HG03095 (cell line): ENCODE measurements around the gene COMMD4.
A peak's percentile ranks its signal among the peaks of the same experiment; 100 is the strongest.

Source experiments
- ATAC-seq: cut with Tn5 transposase; IDR thresholded peaks from one replicate; pipeline ENCODE4 v1.9.1; 2021; ENCODE audit warnings: moderate library complexity; ENCODE audit not compliant: unreplicated experiment

COMMD4 gene

DNA sequence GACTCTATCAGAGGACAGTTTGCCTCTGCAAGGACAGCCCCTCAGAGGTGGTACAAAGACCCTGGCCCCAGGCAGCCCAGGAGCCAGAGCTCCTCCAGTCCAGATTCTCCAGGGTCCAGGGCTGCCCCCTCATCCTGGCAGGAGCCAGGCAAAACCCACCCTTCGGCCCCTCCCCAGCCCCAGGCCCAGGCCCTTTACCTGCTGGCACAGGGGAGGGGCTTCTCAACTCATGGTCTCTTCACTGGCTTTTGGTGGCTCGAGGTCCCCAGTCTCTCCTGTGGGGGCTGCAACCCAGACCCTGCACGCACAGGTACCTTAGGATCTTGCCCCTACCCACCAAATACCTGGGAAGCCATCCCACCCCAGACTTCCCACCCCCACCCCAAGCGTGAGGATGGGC lies 19.5 kb downstream of the COMMD4 start:
- no peak for ATAC-seq

DNA sequence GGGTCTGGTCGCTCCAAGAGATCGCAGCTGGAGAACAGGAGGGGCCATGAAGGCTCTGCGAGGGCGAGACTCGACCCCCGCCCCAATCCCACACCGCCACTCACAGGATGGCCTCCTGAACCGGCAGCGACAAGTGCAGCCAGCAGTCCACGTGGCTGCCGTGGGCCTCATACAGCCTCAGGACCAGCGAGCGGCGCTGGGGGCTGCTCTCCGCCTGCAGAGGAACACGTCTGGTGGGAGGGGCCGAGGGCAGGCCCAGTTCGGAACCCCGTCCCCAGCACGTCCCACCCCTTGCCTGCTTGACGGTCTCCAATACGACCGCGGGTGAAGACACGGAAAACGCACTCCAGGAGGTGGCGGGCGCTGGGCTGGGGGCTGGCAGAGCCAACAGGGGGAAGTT lies 20.1 kb downstream of the COMMD4 start:
- no peak for ATAC-seq

- ATAC-seq = no peak
These were observed 20.7 kb downstream of the COMMD4 start for GRCh38 chr15:75356517-75356916.

GRCh38 chr15:75357976-75358673 lies 22.3 kb downstream of the COMMD4 start:
- ATAC-seq = no peak

GRCh38 chr15:75358771-75359536 lies 23.1 kb downstream of the COMMD4 start:
- no peak for ATAC-seq

- no peak for ATAC-seq
These were observed 23.8 kb downstream of the COMMD4 start for GRCh38 chr15:75359537-75360250.

DNA sequence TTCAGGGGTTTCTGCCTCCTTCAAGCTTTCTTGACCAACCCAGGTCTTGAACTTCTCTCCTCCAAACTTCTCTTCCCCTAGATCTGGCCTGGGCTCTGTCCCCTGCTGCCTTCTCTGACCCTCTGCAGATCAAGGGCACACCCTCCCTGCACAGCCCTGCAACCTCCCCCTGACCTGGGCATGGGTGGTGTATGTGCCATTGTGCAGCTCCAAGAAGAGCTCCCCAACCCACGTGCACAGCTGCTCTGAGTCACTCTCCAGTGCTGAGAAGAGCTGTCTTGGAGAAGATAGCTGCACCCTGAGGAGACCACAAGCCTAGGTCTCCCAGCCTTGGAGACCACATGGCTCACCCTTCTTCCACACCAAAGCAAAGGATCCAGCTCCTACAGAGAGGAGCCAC lies 24.5 kb downstream of the COMMD4 start:
- no peak for ATAC-seq

DNA sequence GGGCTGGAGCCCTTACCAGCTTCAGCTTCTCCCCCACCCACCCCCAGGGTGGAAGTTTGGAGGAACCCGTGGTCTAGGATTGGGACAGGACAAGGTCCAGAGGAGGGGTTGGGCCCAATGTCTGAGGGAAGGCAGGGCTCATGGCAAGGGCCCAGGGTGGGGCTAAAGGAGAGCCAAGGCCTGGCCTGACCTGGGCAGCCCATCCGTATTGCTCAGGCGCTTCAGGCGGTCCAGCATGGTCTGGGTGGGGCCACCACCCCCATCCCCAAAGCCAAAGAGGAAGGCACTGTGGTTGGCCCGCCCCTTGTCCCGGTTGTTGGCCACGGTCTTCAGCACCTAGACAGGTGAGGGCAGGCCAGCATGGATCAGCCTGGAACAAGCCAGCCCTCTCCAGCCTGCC lies 25.0 kb downstream of the COMMD4 start:
- no peak for ATAC-seq

- ATAC-seq = no peak
These were observed 25.6 kb downstream of the COMMD4 start for GRCh38 chr15:75361361-75361988.

DNA sequence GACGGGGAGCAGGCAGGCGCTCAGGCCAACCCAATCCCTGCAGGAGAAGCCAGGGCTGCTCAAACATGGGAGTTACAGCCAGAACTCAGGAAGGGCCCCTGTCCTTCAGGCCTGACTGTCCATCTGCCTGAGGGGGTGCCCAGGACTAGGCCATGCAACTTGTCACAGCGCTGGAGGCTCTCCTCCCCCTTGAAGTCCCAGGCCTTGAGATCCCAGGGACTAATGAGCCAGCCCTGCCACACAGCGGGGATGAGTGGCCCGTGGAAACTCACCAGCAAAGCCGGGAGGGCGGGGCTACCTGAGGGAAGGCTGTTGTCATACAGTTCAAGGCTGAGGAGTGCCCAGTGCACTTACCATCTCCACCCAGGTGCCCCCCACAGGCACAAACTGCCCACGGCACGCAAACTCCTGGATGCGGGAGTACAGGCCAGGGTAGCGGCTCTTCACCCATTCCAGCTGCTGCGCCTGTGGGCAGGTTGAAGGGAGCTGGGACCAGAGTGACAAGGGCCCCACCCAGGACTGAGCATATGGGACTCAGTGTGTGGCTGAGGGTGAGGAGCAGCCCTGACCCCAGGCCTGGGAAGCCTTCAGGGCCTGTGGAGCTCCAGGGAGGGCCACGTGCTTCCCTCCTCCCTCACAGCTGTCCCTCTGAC lies 26.3 kb downstream of the COMMD4 start:
- no peak for ATAC-seq

DNA sequence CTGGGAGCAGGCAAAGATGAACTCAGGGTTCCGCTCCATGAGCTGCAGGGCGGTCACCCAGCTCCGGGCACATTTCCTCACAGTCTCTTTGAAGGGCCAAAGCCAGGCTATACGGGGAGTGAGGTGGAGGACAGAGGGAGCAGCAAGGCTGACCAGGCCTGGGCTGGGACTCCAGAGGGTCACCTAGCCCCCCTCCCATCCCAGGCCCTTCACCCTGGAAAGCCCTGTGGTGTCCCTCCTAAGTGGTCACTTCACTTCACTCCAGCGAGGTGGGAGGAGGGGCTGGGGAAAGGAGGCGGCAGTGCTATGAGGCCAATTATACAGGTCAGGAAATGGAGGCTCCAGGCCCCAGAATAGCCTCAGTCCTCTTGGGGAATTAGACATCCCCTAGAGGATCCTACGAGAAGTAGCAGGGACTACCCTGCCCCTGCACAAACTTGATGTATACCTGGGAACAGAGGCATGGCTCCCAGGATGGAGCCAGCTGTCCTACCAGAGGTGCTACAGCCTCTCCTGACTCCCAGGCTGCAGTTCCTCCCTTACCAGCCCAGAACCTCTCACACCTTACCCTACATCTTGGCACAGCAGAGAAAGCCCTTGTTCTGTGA lies 26.9 kb downstream of the COMMD4 start:
- ATAC-seq = no peak

GRCh38 chr15:75363786-75364185 lies 27.9 kb downstream of the COMMD4 start:
- ATAC-seq = no peak

DNA sequence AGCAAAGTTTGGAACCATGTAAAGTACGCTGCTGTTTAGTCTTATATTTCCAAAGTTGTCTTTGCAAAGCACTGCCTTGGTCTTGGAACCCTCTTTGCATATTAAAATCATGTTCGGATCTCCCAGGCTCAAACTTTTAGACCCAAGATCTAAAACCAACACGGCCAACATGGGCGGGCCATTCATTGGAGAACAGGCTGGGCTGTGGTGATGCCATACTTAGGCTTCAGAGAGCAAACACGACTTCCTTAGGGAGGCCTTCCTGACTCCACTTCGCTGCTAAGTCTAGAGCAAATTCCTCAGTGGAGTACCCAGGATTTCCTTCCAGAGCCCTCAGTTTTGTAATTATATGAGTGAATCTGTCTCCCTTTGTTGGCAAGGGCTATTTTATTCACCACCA lies 29.0 kb downstream of the COMMD4 start:
- ATAC-seq = no peak

GRCh38 chr15:75366163-75366562 lies 30.3 kb downstream of the COMMD4 start:
- no peak for ATAC-seq

GRCh38 chr15:75367006-75367405 lies 31.1 kb downstream of the COMMD4 start:
- ATAC-seq = no peak

DNA sequence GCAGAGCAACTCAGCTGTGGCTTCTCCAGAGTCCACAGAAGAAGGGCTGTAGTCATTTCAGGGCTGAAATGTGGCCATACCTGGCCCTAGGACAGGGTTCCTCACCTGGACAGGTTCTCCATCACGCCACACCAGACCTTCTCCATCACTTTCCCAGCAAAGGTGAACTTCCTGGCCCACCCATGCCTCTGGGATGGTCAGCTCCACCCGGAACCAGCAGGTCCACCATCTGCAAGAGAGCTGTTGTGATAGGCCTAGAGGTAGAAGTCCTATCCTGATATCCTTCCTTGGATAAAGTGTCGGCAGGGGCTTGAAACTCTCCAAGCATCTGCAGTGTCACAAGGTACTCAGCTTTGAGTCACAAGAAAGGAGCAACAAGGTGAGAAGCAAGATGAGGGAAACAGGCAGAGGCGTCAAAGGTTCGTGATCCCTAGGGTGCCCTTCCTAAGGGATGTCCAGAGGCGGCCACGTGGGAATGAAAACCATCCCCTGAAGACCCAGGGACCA lies 31.6 kb downstream of the COMMD4 start:
- peak; percentile 1 for ATAC-seq

DNA sequence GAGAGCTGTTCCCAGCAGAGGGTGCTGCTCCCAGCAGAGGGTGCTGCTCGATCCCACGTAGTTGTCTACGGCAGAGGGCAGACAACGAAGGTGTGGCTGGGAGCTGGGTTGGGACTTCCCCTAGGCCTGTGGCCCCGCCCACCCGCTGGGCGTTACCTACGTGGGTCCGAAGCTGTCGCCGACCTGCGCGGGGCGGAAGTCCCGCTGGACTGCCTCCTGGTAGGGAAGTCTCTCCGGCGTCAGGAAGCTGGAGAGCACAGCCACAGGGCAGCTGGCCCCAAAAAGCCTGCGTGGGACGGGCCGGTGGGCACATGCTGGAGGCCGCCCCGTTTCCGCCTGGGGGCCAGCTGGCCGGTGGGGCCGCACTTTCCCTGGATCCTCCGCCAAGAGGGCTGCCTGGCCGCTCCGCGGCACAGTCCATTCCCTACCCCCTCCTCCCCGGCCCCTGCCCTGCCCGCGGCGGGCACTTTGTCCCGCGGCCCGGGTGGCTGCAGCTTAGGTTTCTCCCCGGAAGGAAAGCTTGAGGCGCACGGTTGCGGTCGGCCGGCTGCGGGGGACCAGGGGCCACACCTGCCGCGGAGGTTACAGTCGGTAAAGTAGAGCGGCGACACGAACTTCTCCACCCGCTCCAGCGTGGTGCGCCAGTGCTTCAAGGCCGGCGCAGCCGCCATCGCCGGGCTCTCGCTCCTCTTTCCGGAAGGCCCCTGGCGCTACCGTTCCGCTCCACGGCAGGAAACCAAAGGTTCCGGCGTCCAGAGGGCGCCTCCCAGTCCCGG lies 32.2 kb downstream of the COMMD4 start, which contains the start of gene MAN2C1:
MAN2C1 (minus strand) TSS at position 695 of the 776 bp plus-strand sequence; CDS start at position 671, 24 bp downstream.
- peak; percentile 88 for ATAC-seq

DNA sequence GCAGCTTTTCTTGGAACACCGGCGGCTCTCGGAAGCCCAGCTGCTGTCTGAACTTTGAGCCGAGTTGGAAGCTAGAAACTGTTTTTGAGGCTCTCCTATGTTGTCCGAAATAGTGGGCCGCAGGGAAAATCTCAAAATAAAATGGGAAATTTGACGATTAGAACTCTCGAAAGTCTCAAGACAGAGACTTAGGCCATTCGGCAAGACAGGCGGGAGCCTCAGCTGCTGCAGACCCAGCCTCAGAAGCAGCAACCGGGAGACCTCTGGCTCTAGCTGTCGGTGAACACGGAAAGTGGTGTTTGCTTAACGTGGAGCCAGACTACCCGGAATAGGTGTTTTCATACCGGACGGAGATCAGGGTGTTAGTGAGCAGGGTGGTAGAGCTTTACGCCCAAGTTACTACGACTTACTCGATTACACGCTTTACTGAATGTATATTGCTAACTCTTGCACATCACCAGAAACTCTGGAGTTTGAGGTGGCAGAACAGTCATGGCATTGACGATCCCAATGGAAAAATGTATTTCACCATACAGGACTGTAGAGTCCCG lies 32.9 kb downstream of the COMMD4 start:
- ATAC-seq = no peak
